Stimulated activated CD4-positive, alpha-beta T cell treated with anti-CD3 and anti-CD28 coated beads, Interleukin-12 subunit alpha, Interleukin-12 subunit beta, amount 100 ng/mL, for 48 hours (primary cell): ENCODE measurements around the gene RTN4IP1.
A peak's percentile ranks its signal among the peaks of the same experiment; 100 is the strongest.

Experiments used
- DNase-seq, 3 donors: peaks; one replicate each; pipeline ENCODE4 v3.0.0-alpha.2; 2020; ENCODE audit warnings: low read depth in 2 of 3, low spot score in 1 of 3

Gene RTN4IP1

DNA sequence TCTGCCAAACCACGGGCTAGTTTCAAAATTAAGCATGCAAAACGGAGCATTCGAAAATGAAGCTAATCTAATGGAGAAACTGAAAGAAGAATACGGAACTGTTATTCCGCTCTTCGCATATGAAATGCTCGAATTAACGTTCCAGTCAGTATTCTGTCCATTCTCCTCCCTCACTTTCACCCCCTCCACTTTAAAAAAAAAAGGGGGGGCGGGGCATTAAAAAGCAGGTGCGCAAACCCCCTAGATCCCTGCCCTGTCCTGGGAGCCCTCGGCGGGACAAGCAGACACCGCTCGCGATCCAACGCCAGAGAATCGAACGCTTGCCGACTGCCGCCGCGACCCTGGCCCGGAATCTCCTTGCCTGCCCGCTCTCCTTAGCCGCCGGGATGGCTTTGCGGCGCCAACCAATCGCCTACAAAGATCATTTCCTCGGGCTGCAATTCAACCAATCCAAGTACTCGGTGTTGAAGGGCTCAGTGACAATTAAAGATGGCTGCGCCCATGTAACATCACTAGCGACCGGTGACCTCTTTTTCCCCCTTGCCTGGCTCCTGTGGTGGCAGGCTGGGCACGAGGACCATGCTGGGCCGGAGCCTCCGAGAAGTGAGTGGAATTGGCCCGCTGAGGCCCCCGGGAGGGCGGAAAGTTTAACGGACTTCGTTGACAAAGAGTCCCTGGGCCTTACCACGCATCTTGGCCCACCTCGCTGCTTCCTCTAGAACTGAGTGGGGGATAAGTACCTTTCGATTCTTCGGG is at the start of gene RTN4IP1, which contains the start of gene QRSL1:
TSS of gene RTN4IP1 (minus strand) at position 396 of the 756 bp plus-strand sequence. CDS start 477 bp downstream, outside the sequence.
TSS of gene QRSL1 (plus strand) at position 476 of the 756 bp plus-strand sequence. CDS start at position 580, 104 bp downstream.
- peak; percentile 76 to 79 (median 79) for DNase-seq

DNA sequence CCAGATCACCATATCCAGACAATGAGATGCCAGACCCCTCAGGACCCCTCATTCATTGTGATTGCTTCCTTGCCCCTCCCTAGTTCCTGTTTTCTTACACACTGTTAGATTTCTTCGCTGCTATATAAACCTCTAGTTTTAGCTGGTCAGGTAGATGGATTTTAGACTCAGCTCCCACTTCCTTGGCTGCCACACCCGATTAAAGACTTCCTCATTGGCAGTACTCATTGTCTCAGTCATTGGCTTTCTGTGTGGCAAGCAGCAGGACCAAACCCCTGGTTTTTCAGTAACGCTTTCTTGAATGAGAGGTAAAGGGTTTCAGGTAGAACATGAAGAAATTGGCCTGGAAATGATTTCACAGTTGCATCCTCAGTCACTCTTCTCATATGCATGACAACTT is 48.0 kb upstream of the RTN4IP1 start:
- DNase-seq, result no peak

DNA sequence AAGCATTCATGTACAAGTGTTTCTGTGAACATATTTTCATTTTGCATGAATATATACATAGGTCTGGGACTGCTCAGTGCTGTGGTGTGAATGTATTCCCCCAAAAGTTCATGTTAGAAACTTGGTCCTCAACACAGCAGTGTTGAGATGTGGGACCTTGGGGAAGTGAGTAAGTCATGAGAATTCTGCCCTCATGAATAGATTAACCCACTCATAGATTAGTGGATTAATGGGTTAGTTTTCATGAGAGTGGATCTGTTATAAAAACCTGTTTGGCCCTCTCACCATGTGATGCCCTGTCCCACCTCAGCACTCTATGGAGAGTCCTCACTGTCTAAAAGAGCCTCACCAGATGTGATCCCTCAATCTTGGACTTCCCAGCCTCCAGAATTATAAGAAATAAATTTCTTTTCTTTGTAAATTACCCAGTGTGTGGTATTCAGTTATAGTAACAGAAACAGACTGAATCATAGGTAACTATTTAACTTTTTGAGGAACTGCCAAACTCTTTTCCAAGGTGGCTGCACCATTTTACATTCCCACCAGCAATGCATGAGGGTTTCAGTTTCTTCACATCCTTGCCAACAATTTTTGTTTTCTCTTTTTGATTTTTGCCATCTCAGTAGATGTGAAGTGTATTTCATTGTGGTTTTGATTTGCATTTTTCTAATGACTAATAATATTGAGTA is 45.4 kb upstream of the RTN4IP1 start:
- no peak for DNase-seq

GRCh38 chr6:106671651-106672050 is 42.4 kb upstream of the RTN4IP1 start:
- DNase-seq, result no peak

- DNase-seq, result no peak
Observed at GRCh38 chr6:106670236-106670635, 40.9 kb upstream of the RTN4IP1 start.

- no peak for DNase-seq
Observed at GRCh38 chr6:106667022-106667402, 37.7 kb upstream of the RTN4IP1 start.

DNA sequence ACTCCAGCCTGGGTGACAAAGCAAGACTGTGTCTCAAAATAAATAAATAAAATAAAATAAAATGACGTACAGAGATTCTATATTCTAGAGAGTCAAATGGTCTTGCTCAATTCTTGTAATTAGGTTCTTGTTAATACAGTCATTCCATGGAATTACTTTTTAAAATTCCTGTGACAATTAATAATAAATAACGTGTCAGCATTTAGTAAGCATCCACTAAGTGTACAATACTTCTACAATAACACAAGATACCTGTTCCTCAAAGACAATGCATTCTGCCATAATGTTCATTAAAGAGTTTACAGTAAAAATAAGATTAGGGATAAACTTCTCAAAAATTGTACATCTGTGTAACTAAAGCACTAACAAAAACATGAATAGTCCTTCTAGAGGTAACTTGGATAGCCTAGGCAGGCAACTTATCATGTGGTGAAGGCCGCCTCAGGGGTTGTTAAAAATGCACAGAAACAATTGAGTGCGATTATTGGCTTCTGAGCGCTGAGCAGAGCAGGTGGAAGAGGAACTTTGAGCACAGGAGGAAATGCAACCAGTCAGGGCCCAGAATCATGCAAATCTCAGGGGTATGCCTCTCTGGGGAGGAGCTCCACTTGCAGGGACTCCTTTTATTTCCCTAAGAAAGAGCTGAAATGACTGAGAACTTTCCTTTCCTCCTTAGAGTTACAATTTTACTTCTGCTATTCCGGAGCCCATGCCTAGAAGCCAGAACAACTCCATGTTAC is 37.2 kb upstream of the RTN4IP1 start:
- no peak for DNase-seq

DNA sequence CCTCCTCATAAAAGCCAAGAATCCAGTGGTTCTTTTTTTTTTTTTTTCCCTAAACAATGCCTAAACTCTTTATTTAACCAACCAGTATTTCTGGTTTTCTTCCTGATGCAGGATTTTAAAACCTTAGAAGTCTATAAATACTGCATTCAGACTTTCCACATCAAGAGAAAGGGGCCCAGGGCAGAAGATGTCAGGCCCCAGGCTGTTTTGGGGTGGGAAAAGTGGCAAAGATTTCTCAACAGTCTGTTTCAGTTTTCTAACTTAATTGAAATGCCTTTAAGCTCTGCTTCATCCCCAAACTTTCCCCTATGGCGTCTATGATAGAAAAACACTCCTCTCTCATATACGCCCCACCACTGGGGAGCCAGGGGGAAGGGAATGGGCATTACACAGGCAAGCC is 33.2 kb upstream of the RTN4IP1 start:
- DNase-seq, result no peak

- DNase-seq, result no peak
Observed at GRCh38 chr6:106659859-106660258, 30.6 kb upstream of the RTN4IP1 start.

DNA sequence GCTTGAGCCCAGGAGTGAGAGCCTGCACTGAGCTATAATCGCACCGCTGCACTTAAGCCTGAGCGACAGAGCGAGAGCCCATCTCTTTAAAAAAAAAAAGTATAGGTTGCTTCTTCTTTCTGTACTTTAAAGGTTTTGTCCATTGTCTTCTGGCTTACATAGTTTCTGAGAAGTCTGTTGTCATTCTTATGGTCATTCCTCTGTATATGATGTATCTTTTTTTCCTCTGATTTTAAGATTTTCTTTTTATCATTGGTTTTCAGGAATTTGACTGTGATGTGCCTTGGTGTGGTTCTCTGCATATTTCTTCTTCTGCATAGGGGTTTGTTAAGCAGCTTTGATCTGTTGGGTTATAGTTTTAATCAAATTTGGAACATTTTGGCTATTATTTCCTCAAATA is 29.2 kb upstream of the RTN4IP1 start:
- DNase-seq, result no peak

- DNase-seq, result no peak
Observed at GRCh38 chr6:106648651-106649308, 19.5 kb upstream of the RTN4IP1 start.

- DNase-seq, result no peak
Observed at GRCh38 chr6:106643061-106643460, 13.8 kb upstream of the RTN4IP1 start.

DNA sequence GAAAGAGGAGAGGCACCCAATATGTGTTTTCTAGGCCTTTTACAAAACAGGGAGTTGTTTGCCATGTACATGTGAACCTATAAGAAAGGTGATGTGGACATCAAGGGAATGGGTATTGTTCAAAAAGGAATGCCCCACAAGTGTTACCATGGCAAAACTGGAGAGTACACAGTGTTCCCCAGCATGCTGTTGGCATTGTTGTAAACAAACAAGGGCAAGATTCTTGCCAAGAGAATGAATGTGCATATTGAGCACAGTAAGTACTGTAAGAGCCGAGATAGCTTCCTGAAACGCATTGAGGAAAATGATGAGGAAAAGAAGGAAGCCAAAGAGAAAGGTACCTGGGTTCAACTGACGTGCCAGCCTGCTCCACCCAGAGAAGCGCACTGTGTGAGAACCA is 13.2 kb upstream of the RTN4IP1 start:
- no peak for DNase-seq

DNA sequence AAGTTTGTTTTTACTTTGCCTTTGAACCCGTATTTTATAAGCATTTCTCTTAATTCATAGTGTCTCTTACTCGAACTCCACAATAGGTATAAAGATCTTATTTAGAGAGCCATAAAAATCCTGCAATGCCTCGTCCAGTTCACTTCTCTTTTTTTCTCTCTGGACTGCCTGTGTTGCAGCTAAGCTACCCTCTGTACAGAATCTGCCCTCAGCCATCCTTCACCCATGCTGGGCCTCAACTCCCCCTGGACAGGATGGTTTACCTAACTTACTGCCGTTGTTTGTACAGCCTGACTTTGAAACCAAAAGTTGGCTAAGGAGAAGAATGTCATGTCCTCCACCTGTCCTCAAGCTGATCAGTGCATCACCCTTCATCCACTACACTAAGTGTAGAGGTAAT is 10.5 kb upstream of the RTN4IP1 start:
- no peak for DNase-seq

DNA sequence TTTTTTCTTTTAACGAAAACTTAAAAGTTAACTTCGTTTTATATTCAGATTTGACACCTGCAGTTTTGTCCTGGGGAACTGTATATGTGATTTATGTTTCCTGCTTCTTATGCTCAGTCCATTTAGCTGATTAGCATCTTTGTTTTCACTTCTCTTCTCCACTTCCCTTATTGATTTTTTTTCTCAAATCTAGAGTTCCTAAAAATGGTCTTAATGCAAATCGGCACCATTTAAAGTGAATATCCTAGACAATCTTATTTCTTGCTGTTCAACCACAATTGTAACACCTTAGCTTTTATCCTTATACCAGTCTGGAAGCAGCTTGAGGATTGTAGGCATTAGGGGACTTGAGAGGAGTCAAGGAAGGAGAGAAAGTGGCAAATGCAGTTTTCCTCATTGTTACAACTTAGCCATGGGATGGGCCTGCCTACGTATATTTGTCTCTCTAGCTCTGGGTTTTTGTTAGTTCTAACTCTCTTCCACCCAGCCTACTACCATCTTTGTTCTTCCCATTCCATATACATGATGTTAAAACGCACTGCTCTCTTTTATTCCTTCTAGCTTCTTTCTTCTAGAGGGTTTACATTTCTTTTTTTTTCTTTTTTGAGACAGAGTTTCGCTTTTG is 8.5 kb upstream of the RTN4IP1 start:
- no peak for DNase-seq

- no peak for DNase-seq
Observed at GRCh38 chr6:106637051-106637716, 7.9 kb upstream of the RTN4IP1 start.

GRCh38 chr6:106634565-106634964 is 5.3 kb upstream of the RTN4IP1 start:
- no peak for DNase-seq

- DNase-seq, result no peak
Observed at GRCh38 chr6:106631346-106631745, 2.0 kb upstream of the RTN4IP1 start.

- DNase-seq, result no peak
Observed at GRCh38 chr6:106630366-106630765, 1.1 kb upstream of the RTN4IP1 start.

DNA sequence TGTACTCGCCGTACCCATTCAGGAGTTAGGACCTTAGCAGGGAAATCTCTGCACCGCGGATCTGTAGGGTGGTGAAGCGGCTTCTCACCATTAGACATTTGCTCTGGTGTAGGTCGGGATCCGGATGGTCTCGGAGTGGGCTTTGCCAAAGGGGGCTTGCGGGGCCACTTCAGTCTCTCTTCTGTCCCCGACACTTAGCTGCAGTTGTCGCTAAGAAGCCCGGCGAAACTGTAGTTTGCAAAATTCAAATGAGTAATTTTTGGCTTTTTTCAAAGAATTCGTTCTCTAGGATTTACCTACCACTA is 513 bp upstream of the RTN4IP1 start:
- no peak for DNase-seq
